ENCODE results near the gene IGF1.
"Not testable (repeated sequence)": the region's sequence is repeated elsewhere in the genome, so short reads cannot be mapped to it uniquely, and the experiment has no call there.

The IGF1 gene

GRCh38 chr12:102459314-102459713 is 21.0 kb downstream of the IGF1 start:
- no peak for TF ChIP-seq CTCF (IDR thresholded peaks at IDR 0.05; ENCODE audit: low read depth, low read length)
- Histone ChIP-seq H3K36me3 (no peaks in the 10 kb centered on the region), H3K27me3 (ENCODE audit: insufficient read depth, low read depth, severe bottlenecking) (no peaks in the 10 kb centered on the region)

GRCh38 chr12:102454808-102455760 is 25.3 kb downstream of the IGF1 start:
- H3K36me3 ChIP-seq = no peaks in the 10 kb centered on the region
- H3K27me3 ChIP-seq (ENCODE audit: insufficient read depth, low read depth, severe bottlenecking) = no peaks in the 10 kb centered on the region
- no peak for DNase-seq
- no peak for TF ChIP-seq CTCF (IDR thresholded peaks at IDR 0.05; ENCODE audit: low read depth, low read length)
- H3K27ac ChIP-seq = no peak overlapping the region
- H3K9me3 ChIP-seq (ENCODE audit: severe bottlenecking) = no peaks in the 10 kb centered on the region
- H3K4me3 ChIP-seq (ENCODE audit: low read depth, low read length) = no peak overlapping the region

More at GRCh38 chr12:102459314-102459713, 21.0 kb downstream of the IGF1 start:
- Histone ChIP-seq H3K27ac (no peak overlapping the region), H3K4me3 (ENCODE audit: low read depth, low read length) (no peak overlapping the region), H3K9me3 (ENCODE audit: severe bottlenecking) (no peaks in the 10 kb centered on the region)
- DNase-seq = no peak

GRCh38 chr12:102454330-102454729 is 26.0 kb downstream of the IGF1 start:
- no peaks in the 10 kb centered on the region for H3K27me3 ChIP-seq (ENCODE audit: insufficient read depth, low read depth, severe bottlenecking)
- TF ChIP-seq CTCF (IDR thresholded peaks at IDR 0.05; ENCODE audit: low read depth, low read length) = no peak
- DNase-seq = no peak
- H3K9me3 ChIP-seq (ENCODE audit: severe bottlenecking) = no peaks in the 10 kb centered on the region
- H3K36me3 ChIP-seq = no peaks in the 10 kb centered on the region
- no peak overlapping the region for H3K4me3 ChIP-seq (ENCODE audit: low read depth, low read length)
- no peak overlapping the region for H3K27ac ChIP-seq

GRCh38 chr12:102452605-102453004 is 27.8 kb downstream of the IGF1 start:
- no peak for TF ChIP-seq CTCF (IDR thresholded peaks at IDR 0.05; ENCODE audit: low read depth, low read length)
- no peak overlapping the region for H3K27ac ChIP-seq
- H3K4me3 ChIP-seq (ENCODE audit: low read depth, low read length) = no peak overlapping the region
- no peak for DNase-seq
- no peaks in the 10 kb centered on the region for H3K36me3 ChIP-seq
- H3K27me3 ChIP-seq (ENCODE audit: insufficient read depth, low read depth, severe bottlenecking) = no peaks in the 10 kb centered on the region
- H3K9me3 ChIP-seq (ENCODE audit: severe bottlenecking) = no peaks in the 10 kb centered on the region

GRCh38 chr12:102449018-102449417 is 31.3 kb downstream of the IGF1 start:
- not testable (repeated sequence) for H3K9me3 ChIP-seq (ENCODE audit: severe bottlenecking); H3K36me3 ChIP-seq; DNase-seq; H3K27me3 ChIP-seq (ENCODE audit: insufficient read depth, low read depth, severe bottlenecking); H3K4me3 ChIP-seq (ENCODE audit: low read depth, low read length); H3K27ac ChIP-seq

GRCh38 chr12:102447426-102447825 is 32.9 kb downstream of the IGF1 start:
- not testable (repeated sequence) for DNase-seq; H3K9me3 ChIP-seq (ENCODE audit: severe bottlenecking); H3K27me3 ChIP-seq (ENCODE audit: insufficient read depth, low read depth, severe bottlenecking); H3K4me3 ChIP-seq (ENCODE audit: low read depth, low read length); H3K36me3 ChIP-seq; H3K27ac ChIP-seq

- no peak overlapping the region for H3K4me3 ChIP-seq (ENCODE audit: low read depth, low read length)
- no peak for DNase-seq
- no peak for TF ChIP-seq CTCF (IDR thresholded peaks at IDR 0.05; ENCODE audit: low read depth, low read length)
- no peaks in the 10 kb centered on the region for H3K9me3 ChIP-seq (ENCODE audit: severe bottlenecking)
- H3K27ac ChIP-seq = no peak overlapping the region
- no peaks in the 10 kb centered on the region for H3K36me3 ChIP-seq
- no peaks in the 10 kb centered on the region for H3K27me3 ChIP-seq (ENCODE audit: insufficient read depth, low read depth, severe bottlenecking)
Measured at GRCh38 chr12:102444707-102445106, 35.7 kb downstream of the IGF1 start.
